DMS53 treated with DMSO at 0.1 percent for 48 hours (cell line): ENCODE measurements around the gene MRPS18B.
"Not testable (repeated sequence)": the region's sequence is repeated elsewhere in the genome, so short reads cannot be mapped to it uniquely, and the experiment has no call there.

Source experiments
- DNase-seq: peaks from one replicate; lab custom pipeline; 2025; ENCODE audit not compliant: unreplicated experiment; lab: John Stamatoyannopoulos, UW

The MRPS18B gene

DNA sequence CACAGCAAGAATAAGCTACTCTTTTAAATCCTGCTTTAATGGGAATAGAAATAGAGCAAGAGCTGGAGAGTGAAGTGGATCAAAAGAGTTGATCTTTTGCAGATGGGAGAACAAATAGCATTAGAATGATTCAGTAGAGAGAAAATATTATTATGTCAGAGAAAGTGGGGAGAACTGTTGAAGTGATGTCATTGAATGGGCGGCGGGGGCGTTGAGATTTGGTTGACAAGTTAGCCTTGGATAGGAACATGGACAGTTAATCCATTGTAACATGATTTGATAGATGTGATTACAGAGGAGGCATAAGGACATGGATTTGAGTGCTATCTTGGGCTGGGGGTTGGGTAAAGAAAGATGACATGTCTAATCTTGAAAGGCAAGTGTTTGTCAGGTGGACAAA, 18.2 kb downstream of the MRPS18B start:
- DNase-seq: no peak

DNA sequence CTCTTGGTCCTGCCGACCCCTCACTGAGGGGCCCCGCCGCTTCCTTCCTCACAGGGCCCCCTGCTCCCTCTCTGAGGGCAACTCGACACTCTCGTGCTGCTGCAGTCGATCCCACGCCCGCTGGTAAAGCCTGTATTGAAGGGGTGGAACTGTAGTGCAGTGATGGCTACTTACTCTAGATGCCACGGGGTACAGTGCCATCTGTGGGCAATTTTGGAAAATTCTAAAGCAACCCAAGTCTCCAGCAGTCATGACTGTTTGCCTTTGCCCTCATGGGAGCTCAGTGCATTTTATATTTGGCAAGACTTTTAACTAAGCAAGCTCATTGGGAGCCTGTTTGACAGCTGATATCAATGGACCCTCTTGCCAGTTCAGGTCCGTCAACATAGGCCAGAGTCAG, 22.8 kb downstream of the MRPS18B start:
- no peak for DNase-seq

DNA sequence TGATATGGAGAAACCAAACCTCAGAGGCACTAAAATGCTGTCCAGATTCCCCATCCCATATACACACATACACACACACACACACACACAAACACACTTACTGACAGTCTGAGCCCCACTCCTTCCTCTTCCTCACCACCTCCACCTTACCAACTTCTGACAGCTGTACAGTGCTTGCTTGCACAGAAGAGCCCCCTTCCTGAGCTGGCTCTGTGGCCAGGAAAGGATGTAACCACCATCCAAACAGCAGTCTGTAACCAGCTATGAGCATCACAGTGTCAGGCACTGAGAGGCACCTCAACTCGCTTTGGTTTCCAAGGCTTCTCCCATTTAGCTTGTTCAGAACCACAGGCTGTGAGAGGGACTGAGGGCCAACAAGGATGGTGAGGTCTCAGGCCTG, 23.4 kb downstream of the MRPS18B start:
- DNase-seq: no peak

DNA sequence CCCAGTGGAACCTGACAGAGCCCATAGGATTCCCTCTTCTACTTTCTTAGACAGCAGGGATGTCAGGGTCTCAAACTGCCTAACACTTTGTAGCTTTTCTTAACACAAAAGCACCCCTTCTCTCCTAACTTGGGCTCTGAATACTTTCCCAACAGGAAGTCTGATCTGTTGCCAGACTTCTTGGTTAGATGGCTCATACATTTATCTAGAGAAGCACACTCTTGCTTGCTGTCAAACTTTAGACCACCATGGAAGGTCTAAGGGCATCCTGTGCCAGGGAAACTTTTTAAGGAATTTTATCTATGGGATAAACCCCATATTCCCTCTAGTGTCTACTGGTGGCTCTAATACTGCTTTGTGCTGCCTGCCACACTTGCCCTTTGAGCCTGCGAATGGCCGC, 26.0 kb downstream of the MRPS18B start:
- DNase-seq: no peak

DNA sequence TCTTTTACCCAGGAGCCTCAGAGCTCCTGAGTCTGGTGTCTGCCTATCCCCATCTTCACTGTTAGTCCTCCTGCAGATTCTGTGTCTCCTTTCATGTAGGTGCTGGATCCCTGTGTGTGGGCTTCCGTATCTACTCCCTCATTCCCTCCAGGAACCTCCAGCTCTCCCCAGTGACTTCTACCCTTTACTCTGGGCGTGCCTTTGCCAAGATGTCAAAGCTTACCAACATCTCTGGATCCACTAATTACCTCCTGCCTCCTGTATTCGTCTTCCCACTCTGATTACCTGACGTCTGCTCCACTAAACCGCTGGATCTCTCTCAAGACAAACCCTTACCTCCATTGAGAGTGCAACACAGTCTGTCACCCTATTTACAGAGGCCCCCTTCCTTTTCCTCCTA, 27.1 kb downstream of the MRPS18B start:
- DNase-seq: no peak

DNA sequence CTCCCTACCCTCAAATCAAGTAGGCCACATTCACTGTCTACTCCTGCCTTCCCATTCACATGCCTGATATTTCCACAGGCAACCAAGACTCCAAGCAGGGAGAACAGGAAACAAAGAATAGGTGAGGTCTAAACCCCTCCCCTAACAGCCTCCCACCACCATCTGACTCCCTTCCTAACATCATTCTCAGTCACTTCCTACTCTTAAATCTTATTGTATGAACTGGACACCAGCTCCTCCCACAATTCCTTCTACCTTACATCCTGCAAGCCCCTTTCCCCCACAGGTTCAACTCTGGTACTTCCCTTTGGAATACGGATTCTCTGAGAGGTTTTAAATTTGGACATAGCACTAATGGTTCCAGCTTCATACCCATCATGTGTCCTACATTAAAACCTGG, 28.3 kb downstream of the MRPS18B start:
- DNase-seq: no peak

DNA sequence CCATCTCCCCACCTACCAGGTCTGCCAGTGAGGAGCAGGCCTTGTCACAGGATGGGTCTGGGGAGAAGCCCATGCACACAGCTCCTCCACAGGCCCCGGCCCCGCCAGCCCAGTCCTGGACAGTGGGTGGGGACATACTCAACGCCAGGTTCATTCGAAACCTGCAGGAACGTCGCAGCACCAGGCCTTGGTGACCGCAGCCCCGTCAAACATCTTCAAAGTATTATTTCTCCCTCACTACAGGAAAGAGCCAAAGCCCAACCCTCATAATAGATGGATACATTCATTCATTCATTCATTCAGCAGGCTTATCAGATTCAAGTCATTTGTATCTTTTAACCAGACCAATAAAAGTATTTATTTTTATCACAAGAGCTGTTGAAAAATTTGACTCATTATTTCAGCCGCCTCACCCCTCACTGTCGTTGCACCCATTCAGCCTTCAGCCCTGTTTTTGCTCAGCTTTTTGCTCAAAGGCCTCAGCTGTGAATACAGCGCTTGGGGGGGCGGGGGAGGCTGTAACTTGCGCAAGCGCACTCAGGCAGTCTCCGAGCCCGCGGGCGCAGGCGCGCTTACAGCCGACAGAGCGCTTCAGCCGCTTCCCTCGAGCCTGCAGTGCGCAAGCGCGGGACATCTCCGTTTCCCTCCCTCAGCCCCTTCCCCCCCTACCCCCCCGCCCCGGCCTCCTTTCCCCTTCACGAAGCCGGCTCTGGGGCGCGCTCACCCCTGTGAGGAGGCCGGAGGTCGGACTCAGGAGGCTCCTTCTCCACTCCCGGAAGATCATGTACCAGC, 29.0 kb downstream of the MRPS18B start, which contains the start of gene C6orf136:
Gene C6orf136 (plus strand): TSS at position 684 of the 792 bp plus-strand sequence. CDS start 99 bp downstream, at position 783.
- peak; percentile 93 for DNase-seq

DNA sequence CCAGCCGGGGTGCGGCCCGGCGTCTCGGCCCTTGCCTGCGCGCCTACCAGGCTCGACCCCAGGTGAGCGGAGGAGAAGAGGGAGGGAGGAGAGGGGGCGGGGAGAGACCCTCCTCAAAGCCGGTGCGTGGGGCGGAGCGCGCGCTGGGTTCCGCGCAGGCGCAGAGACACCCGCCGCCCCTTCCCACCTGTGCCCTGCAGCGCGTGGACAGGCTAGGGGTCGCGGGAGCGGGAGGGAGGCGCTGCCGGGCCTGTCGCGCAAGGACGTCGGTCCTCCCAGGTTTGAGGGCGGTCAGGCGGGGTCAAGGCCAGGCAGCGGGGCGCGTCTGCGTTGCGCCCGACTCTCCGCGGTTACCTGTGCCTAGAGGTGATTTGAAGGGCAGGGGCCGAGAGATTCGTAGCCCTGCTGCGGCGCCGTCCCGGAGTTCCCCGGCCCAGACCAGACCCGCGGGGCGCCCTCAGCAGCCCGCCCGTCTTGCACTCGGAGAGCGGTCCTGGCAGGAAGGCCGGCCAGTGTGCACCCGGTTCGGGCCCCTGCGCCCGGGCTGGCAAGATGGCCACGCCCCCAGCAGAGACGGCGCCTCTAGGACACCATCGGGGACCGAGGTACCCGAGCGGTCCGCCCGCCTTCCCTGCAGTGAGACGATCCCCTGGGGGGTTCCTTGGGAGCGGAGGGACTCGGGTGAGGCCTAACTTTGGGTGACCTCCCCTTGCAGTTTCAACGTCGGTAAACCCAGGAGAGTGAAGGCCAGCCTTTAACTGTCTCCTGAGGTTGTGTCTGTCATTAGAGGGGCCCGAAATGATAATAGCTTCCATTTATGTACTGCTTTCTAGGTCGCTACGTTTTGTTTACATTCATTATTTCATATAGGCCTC, 29.8 kb downstream of the MRPS18B start:
- DNase-seq: peak; percentile 50

DNA sequence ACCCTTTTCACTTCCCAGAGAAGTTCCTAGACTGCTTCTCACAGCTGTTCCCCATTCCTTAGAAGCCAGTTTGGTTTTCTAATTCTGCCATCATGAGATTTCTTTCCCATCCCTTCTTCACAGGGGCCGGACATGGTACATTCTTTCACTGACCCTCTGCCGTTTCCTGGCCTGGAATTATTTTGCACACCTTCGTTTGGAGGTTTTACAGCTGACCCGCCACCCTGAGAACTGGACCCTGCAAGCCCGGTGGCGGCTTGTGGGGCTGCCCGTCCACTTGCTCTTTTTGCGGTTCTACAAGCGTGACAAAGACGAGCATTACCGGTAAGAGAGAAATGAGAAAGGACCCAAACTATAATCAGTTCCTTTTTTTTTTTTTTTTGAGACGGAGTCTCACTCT, 33.5 kb downstream of the MRPS18B start:
- DNase-seq: no peak

DNA sequence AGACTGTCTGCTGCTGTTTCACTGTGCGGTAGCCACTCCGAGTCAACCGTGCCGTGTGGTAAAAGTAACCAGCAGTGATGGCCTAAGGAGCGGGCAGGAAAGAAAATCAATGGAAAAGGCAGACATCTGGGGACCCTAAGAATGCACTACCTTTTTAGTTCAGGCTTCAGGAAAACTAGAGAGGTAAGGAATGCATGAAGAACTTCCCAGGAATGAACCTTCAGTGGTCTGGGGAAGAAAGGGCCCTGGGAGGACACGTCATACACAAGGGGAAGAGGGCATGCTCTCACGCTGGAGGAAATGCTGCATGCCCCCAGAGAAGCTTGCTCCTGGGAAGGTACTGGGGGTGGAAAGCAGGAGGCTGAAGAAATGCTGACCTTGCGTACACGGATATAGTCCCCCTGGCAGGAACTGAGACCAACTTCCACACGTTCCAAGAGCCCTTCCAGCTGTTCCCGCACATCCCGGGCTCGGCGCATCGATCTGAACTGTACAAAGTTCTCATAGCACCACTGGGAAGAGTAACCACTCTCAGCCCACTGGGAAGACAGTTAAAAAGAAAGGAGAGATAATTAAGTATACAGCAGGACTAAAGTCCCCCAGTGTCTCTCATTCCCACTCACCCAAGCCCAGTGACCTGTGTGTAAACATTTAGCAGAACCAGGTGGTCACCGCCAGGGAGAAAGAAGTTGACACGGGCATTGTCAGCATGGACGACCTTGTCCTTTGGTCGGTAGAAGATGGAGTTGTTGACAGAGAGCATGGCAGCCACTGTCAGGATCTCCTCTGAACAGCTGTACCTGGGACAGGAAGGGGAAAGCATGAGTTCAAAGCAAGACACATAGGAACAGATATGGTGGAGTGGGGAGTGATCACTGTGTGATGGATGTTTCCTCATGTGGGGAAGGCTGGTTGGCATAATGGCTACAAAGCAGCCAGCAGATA, 37.4 kb downstream of the MRPS18B start:
- DNase-seq: no peak

DNA sequence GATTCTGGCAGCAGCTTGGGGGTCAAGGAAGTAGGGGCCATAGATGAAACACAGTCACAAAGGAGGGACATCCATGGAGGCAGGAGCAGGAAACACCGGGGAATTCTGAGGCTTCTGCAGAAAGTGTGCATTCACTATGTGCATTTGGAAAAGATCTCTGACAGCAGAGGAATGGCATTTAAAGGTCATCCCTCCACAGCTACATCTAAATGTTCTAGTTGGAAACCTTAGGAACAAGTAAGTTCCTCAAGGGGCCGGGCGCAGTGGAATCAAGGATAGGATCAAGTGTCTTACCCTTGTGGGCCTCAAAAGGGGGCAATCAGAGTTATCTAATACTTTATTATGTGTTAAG, 38.1 kb downstream of the MRPS18B start:
- no peak for DNase-seq

DNA sequence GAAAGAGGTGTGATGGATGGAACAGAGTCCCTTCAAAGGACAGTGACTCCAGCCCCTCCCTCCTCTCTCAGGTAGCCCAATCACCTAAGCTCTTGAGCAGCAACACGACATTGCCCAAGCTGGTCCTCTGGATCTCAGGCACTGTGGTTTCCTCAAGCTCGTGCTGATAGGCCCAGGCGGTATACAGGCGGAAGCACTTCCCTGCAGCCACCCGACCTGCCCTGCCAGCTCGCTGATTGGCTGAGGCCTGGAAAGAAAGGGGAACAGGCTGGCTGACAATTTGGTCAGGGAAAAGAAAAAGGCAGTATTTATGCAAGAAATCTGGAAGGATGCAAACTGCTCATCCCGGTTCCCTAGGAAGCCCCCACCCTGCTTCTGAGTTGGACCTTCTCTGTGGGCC, 38.9 kb downstream of the MRPS18B start:
- DNase-seq: no peak

DNA sequence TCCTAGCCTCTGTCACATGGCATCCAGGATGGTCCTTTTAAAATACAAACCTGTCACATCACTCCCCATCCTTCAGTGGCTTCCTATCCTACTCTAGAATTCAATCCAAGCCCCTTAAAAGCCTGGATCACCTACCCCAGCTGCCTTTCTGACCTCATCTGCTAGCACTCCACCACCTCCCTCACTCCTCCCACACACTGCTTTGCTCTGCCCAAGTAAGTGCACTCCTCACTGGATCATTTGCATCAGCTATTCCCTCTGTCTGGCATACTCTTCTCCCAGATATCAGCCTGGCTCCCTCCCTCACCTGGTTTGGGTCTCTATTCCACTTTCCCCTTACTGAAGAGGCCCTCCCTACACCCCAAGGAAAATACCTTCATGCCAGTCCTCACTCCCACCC, 39.8 kb downstream of the MRPS18B start:
- no peak for DNase-seq

DNA sequence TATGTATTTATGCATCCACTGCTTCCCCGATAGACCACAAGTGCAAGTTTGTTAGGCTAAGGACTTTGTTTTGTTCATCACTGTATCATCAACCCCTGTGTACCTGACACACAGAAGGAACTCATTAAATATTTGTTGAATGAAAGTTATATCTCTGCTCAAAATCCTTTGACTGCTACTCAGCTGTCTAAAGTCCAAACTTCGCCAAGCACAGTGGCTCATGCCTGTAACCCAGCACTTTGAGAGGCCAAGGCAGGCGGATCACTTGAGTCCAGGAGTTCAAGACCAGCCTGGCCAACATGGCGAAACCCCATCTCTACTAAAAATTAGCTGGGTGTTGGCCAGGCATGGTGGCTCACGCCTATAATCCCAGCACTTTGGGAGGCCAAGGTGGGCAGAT, 40.3 kb downstream of the MRPS18B start:
- not testable (repeated sequence) for DNase-seq

DNA sequence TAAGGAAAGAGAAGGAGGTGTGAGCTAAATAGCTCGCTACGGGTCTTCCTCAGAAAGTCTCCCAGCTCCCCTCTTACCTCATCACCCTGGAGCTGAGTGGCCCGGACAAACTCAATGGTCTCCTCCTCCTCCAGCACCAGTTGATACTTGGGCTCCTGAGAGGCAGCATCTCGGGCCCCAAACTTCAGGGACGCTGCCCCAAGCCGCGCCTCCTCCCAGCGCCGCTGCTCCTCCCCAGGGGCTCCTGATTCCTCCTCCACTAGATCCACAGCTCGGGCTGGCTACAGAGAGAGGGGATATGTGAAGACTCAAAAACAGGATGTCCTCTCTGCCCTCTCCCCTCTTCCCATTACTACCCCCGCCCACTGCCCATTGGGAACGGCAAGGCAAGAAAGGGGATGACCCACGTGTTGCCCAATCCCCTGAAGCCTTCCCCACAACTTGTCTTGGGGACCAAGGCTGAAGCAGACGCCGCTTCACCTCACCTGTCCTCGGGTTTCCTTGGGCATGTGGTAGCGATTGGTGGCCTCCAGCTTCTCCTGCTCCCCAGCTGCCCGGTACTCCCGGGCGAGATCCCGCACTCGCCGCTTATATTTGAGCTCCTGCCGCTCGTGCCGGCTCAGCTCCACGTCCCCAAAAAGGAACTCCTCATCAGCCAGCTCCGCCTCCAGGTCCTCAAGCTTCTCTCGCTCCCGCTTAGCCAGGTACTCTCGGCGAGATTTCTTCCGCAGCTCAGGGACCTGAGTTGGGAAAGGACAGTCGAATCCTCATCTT, 47.5 kb downstream of the MRPS18B start:
- DNase-seq: no peak

DNA sequence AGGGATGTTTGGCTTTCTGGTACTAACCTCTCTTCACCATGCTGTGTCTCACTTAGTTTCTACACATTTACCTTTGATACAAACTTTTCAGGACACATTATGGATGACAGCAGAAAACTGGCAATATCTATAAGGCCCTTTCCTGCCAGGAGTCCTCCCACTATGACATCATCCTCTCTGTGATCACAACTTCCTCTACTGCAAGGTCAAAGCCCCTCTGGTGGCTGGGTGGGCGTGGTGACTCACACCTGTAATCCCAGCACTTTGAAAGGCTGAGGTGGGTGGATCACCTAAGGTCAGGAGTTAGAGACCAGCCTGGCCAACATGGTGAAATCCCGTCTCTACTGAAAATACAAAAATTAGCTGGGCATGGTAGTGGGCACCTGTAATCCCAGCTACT, 48.7 kb downstream of the MRPS18B start:
- DNase-seq: not testable (repeated sequence)

DNA sequence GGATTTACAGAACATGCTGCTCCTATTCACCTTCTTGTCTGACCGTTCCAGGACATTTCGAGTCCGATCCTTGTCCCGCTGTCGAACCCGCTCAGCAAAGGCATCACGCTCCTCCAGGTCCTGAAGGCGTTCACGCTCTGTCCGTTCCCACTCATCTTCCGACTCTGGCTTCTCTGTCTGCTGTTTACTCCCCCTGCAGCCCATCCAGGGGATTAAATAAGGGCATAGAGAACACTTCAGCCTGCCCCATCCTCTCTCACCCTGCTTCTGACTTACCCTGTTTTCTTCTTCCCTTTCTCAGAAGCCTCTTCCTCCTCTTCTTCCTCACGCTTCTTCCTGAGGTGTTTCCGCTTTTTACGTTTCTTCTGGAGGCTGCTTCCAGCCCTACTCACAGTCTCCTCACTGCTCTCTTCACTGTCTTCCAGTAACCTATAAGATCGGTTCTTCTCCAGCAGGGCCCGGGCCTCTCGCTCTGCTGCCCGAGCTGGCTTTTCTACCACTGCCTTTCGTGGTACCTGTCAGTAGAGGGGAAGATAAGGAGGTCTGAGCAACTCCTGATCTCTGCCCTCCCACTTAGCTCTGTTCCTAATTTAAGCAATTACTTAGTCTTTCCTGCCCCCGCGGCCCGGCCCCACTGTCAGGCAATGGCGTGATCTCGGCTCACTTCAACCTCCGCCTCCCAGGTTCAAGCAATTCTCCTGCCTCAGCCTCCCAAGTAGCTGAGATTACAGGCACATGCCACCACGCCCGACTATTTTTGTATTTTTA, 53.3 kb downstream of the MRPS18B start:
- DNase-seq: no peak

DNA sequence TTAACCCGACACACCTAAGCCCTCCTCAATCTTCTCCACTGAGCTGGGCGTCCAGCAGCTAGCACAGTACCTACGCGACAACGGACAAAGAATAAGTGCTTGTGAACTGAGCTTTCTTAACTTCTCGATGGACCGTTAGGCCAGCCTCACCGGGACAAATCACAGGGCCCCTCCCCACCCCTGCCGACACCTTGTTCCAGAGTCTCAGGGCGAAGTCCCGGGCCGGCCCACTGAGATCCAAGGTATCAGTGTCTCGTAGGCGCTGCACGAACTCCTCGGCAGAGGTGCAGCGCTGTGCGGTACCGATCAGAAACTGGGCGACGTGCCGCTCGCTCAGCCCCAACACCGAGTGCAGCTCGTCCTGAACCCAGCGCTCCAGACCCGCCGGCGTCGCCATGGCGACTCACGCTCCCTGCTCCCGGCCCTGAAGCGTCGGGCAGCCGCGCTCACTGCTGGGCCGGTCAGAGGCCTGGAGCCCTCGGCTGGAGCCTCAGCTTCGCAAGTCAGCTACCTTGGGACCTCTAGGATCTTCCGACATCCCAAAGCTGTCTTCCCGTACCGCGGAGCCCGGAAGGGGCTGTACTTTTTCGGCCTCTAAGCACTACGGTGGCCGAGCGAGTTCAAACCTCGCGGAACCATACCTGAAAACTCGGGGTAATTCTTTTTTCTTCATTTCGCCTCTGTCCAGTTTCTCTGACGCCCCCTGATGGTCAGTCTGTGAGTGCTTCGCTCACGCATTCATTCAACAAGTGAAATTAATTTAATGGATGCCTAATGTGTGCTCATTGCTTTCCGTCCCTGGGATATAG, 55.0 kb downstream of the MRPS18B start, which contains the start of gene DHX16:
Gene DHX16 (minus strand): TSS at position 562 of the 809 bp plus-strand sequence. CDS start 165 bp downstream, at position 397.
- peak; percentile 95 for DNase-seq
